Endodermal cell (in vitro differentiated cells): ENCODE measurements around the gene CREBBP. TPM values are rescaled to one million over a fixed set of nuclear protein-coding genes. Genes with fewer than 3 reads are reported as not detected.

Source experiments
- DNase-seq: peaks from one replicate; pipeline ENCODE4 v3.0.0-alpha.2; 2017
- H3K27ac ChIP-seq: 2 replicates; pipeline ENCODE4 v1.5.1; 2013; ENCODE audit warnings: mild to moderate bottlenecking, low read depth, low read length, moderate library complexity
- H3K27me3 ChIP-seq: 2 replicates; pipeline ENCODE4 v1.6.1; 2013; ENCODE audit warnings: mild to moderate bottlenecking, low read length, moderate library complexity; ENCODE audit not compliant: insufficient read depth, control insufficient read depth, poor library complexity, severe bottlenecking
- H3K36me3 ChIP-seq: 2 replicates; pipeline ENCODE4 v1.7.0; 2013; ENCODE audit warnings: mild to moderate bottlenecking, low read length, moderate library complexity; ENCODE audit not compliant: control insufficient read depth, insufficient read depth
- H3K4me1 ChIP-seq: one replicate; pipeline ENCODE4 v1.7.0; 2013; ENCODE audit warnings: low read length; ENCODE audit not compliant: control insufficient read depth, insufficient read depth
- H3K4me3 ChIP-seq: 2 replicates; pipeline ENCODE4 v1.5.1; 2013; ENCODE audit warnings: mild to moderate bottlenecking, low read length, moderate library complexity
- H3K9ac ChIP-seq: 2 replicates; pipeline ENCODE4 v1.6.1; 2013; ENCODE audit warnings: mild to moderate bottlenecking, low read length, moderate library complexity; ENCODE audit not compliant: poor library complexity, severe bottlenecking; ENCODE audit errors: extremely low read depth
- H3K9me3 ChIP-seq: 2 replicates; pipeline ENCODE4 v1.6.1; 2013; ENCODE audit warnings: mild to moderate bottlenecking, low read length, moderate library complexity; ENCODE audit not compliant: control insufficient read depth
- H3K27ac Mint-ChIP-seq: 2 replicates; pipeline ENCODE4 v1.8.0; 2020; ENCODE audit warnings: mixed read lengths
- H3K27me3 Mint-ChIP-seq: 2 replicates; pipeline ENCODE4 v1.8.0; 2021; ENCODE audit warnings: mild to moderate bottlenecking, mixed read lengths; ENCODE audit not compliant: insufficient read depth
- H3K36me3 Mint-ChIP-seq: 2 replicates; pipeline ENCODE4 v1.8.0; 2020; ENCODE audit warnings: low read depth, mixed read lengths
- H3K4me1 Mint-ChIP-seq: 2 replicates; pipeline ENCODE4 v1.8.0; 2020; ENCODE audit warnings: mixed read lengths
- H3K4me3 Mint-ChIP-seq: 2 replicates; pipeline ENCODE4 v1.8.0; 2020; ENCODE audit warnings: mild to moderate bottlenecking, moderate library complexity, mixed read lengths
- H3K9me3 Mint-ChIP-seq: 2 replicates; pipeline ENCODE4 v1.8.0; 2020; ENCODE audit warnings: mild to moderate bottlenecking, mixed read lengths
- CTCF ChIP-seq: fragments of 200-600 bp; sonication (generic); conservative IDR thresholded peaks from 2 replicates; pipeline ENCODE4 v1.5.0; 2021; ENCODE audit warnings: antibody characterized with exemption, mild to moderate bottlenecking
- WGBS, 2 experiments: methylation state at CpG; one replicate each; pipeline versions ENCODE4 v1.1.5 to v1.1.7; 2013; ENCODE audit warnings: missing lambda C conversion rate in 2 of 2, mixed read lengths in 1 of 2; ENCODE audit not compliant: insufficient coverage in 1 of 2, insufficient read length in 1 of 2; 5-methylcytosine and 5-hydroxymethylcytosine counted together
- total RNA-seq, 2 donors: library from RNA; stranded (reverse); fragmentation: NEBNext Ultra II Directional in 1 of 2; extraction: Animal tissue kit (Norgen Biotek cat#: 25700) in 1 of 2; gene quantifications; 2 replicates in 1 of 2; 3 replicates in 1 of 2; pipeline ENCODE4 v1.2.1, GENCODE V29; 2021

CREBBP gene
- total RNA-seq, 2 donors from 2014 or later, result 71.1 to 103 TPM

- Mint-ChIP-seq H3K27me3 (no peaks in the 10 kb centered on the region), H3K4me3 (no peak overlapping the region), H3K9me3 (no peaks in the 10 kb centered on the region), H3K36me3 (no peaks in the 10 kb centered on the region), H3K27ac (no peak overlapping the region), H3K4me1 (peaks cover 35% of the 10 kb centered on the region)
- Histone ChIP-seq H3K36me3 (peaks cover 16% of the 10 kb centered on the region), H3K9ac (no peak overlapping the region), H3K4me1 (no peaks in the 10 kb centered on the region), H3K9me3 (no peaks in the 10 kb centered on the region), H3K27ac (no peak overlapping the region), H3K4me3 (no peak overlapping the region), H3K27me3 (no peaks in the 10 kb centered on the region)
- WGBS, 2 experiments, result 81 to 90% methylated on average over 4 to 5 of the region's 5 CpGs
- TF ChIP-seq CTCF, result no peak
- DNase-seq, result no peak
These were observed 57.1 kb downstream of the CREBBP start for GRCh38 chr16:3823427-3823826.

- no peak overlapping the region for H3K27ac Mint-ChIP-seq
- DNase-seq, result no peak
- H3K27ac ChIP-seq, result no peak overlapping the region
- H3K4me3 Mint-ChIP-seq, result no peak overlapping the region
- no peaks in the 10 kb centered on the region for H3K9me3 ChIP-seq
- H3K9me3 Mint-ChIP-seq, result no peaks in the 10 kb centered on the region
- H3K9ac ChIP-seq, result no peak overlapping the region
- H3K27me3 Mint-ChIP-seq, result no peaks in the 10 kb centered on the region
- peaks cover 38% of the 10 kb centered on the region for H3K4me1 Mint-ChIP-seq
- TF ChIP-seq CTCF, result no peak
- H3K36me3 ChIP-seq, result peaks cover 9% of the 10 kb centered on the region
- 90 to 100% methylated on average over 6 to 11 of the region's 11 CpGs for WGBS, 2 experiments
- H3K4me1 ChIP-seq, result no peaks in the 10 kb centered on the region
- H3K36me3 Mint-ChIP-seq, result no peaks in the 10 kb centered on the region
- H3K27me3 ChIP-seq, result no peaks in the 10 kb centered on the region
- H3K4me3 ChIP-seq, result no peak overlapping the region
These were observed 58.0 kb downstream of the CREBBP start for GRCh38 chr16:3822366-3823045.

GRCh38 chr16:3821184-3821583 lies 59.3 kb downstream of the CREBBP start:
- Histone ChIP-seq H3K27me3 (no peaks in the 10 kb centered on the region), H3K4me3 (no peak overlapping the region), H3K4me1 (no peaks in the 10 kb centered on the region), H3K36me3 (peaks cover 9% of the 10 kb centered on the region), H3K27ac (no peak overlapping the region), H3K9ac (no peak overlapping the region), H3K9me3 (no peaks in the 10 kb centered on the region)
- Mint-ChIP-seq H3K4me1 (peaks cover 51% of the 10 kb centered on the region), H3K27me3 (no peaks in the 10 kb centered on the region), H3K36me3 (no peaks in the 10 kb centered on the region), H3K27ac (no peak overlapping the region), H3K9me3 (no peaks in the 10 kb centered on the region), H3K4me3 (no peak overlapping the region)
- TF ChIP-seq CTCF, result no peak
- no peak for DNase-seq
- WGBS, 2 experiments, result 93 to 100% methylated on average over 1 to 3 of the region's 3 CpGs
